Activated naive CD4-positive, alpha-beta T cell treated with anti-CD3 and anti-CD28 coated beads, Interleukin-2, amount 10 ng/mL, durations not matched to agents 7 days and 5 days (primary cell): Measurements from ENCODE around the gene HOTAIR.

Experiments used
- CTCF ChIA-PET: fragments of 350-600 bp; sonication (Branson Sonifier 250); formaldehyde crosslinking; loops from one replicate; lab custom pipeline; 2021; ENCODE audit warnings: antibody characterized with exemption; lab: Charles Lee
- DNase-seq: peaks from one replicate; pipeline ENCODE4 v3.0.0-alpha.2; 2020
- H3K27ac Mint-ChIP-seq: one replicate; pipeline ENCODE4 v1.8.0; 2021; ENCODE audit warnings: mild to moderate bottlenecking, moderate library complexity, mixed read lengths
- H3K27me3 Mint-ChIP-seq: one replicate; pipeline ENCODE4 v1.8.0; 2021; ENCODE audit warnings: mild to moderate bottlenecking, mixed read lengths
- H3K36me3 Mint-ChIP-seq: one replicate; pipeline ENCODE4 v1.8.0; 2021; ENCODE audit warnings: mixed read lengths
- H3K4me1 Mint-ChIP-seq: one replicate; pipeline ENCODE4 v1.8.0; 2021; ENCODE audit warnings: mixed read lengths
- H3K4me3 Mint-ChIP-seq: one replicate; pipeline ENCODE4 v1.8.0; 2021; ENCODE audit warnings: mild to moderate bottlenecking, moderate library complexity, mixed read lengths
- H3K9me3 Mint-ChIP-seq: one replicate; pipeline ENCODE4 v1.8.0; 2021; ENCODE audit warnings: mixed read lengths

HOTAIR gene

GRCh38 chr12:53930591-53931255, 44.0 kb downstream of the HOTAIR start:
- Mint-ChIP-seq H3K27ac (no peak overlapping the region), H3K9me3 (no peaks in the 10 kb centered on the region), H3K27me3 (peaks cover 98% of the 10 kb centered on the region), H3K4me1 (no peaks in the 10 kb centered on the region), H3K4me3 (no peak overlapping the region), H3K36me3 (peaks cover 3% of the 10 kb centered on the region)
- CTCF ChIA-PET, result no interaction called here
- DNase-seq, result no peak

- H3K36me3 Mint-ChIP-seq, result peaks cover 3% of the 10 kb centered on the region
- H3K4me3 Mint-ChIP-seq, result no peak overlapping the region
- peaks cover 98% of the 10 kb centered on the region for H3K27me3 Mint-ChIP-seq
- no peak overlapping the region for H3K27ac Mint-ChIP-seq
- no peaks in the 10 kb centered on the region for H3K4me1 Mint-ChIP-seq
- H3K9me3 Mint-ChIP-seq, result no peaks in the 10 kb centered on the region
- DNase-seq, result no peak
- CTCF ChIA-PET, result no interaction called here
Measured at GRCh38 chr12:53929527-53929926, 45.2 kb downstream of the HOTAIR start.

- no peak for DNase-seq
- Mint-ChIP-seq H3K27me3 (peaks cover 98% of the 10 kb centered on the region), H3K4me3 (no peak overlapping the region), H3K27ac (no peak overlapping the region), H3K4me1 (no peaks in the 10 kb centered on the region), H3K9me3 (no peaks in the 10 kb centered on the region), H3K36me3 (peaks cover 3% of the 10 kb centered on the region)
- CTCF ChIA-PET, result no interaction called here
Measured at GRCh38 chr12:53928054-53928835, 46.5 kb downstream of the HOTAIR start.

GRCh38 chr12:53927220-53928029, 47.3 kb downstream of the HOTAIR start:
- H3K9me3 Mint-ChIP-seq, result no peaks in the 10 kb centered on the region
- H3K4me1 Mint-ChIP-seq, result no peaks in the 10 kb centered on the region
- no peak overlapping the region for H3K4me3 Mint-ChIP-seq
- H3K27ac Mint-ChIP-seq, result peak overlapping the region; percentile 20
- H3K27me3 Mint-ChIP-seq, result peaks cover 94% of the 10 kb centered on the region
- H3K36me3 Mint-ChIP-seq, result peaks cover 3% of the 10 kb centered on the region
- CTCF ChIA-PET, result no interaction called here
- DNase-seq, result no peak

- Mint-ChIP-seq H3K36me3 (peaks cover 3% of the 10 kb centered on the region), H3K9me3 (no peaks in the 10 kb centered on the region), H3K4me3 (no peak overlapping the region), H3K4me1 (no peaks in the 10 kb centered on the region), H3K27ac (no peak overlapping the region), H3K27me3 (peaks cover 82% of the 10 kb centered on the region)
- CTCF ChIA-PET, result no interaction called here
- no peak for DNase-seq
Measured at GRCh38 chr12:53924521-53925405, 50.0 kb downstream of the HOTAIR start.

GRCh38 chr12:53916788-53917655, 57.7 kb downstream of the HOTAIR start:
- CTCF ChIA-PET, result no interaction called here
- Mint-ChIP-seq H3K4me1 (no peaks in the 10 kb centered on the region), H3K36me3 (no peaks in the 10 kb centered on the region), H3K4me3 (no peak overlapping the region), H3K27ac (no peak overlapping the region), H3K27me3 (peaks cover 22% of the 10 kb centered on the region), H3K9me3 (no peaks in the 10 kb centered on the region)
- no peak for DNase-seq
